ENCODE results near the gene PEX14.

The PEX14 gene

GRCh38 chr1:10432910-10433700 is 41.6 kb upstream of the PEX14 start:
- 0 out of 2 replicates have a peak, but pooled peaks cover 4% of the 10 kb centered on the region for H3K36me3 ChIP-seq (ENCODE audit: insufficient read depth, low read length)
- no peaks in the 10 kb centered on the region for H3K27me3 ChIP-seq (ENCODE audit: insufficient read depth, low read length)
- H3K9me3 ChIP-seq (ENCODE audit: low read length), result no peaks in the 10 kb centered on the region
- H3F3A ChIP-seq (ENCODE audit: insufficient read depth, low read length), result no peaks in the 10 kb centered on the region
- H3K9ac ChIP-seq (ENCODE audit: low read length), result no peak overlapping the region
- no peaks in the 10 kb centered on the region for H3K79me2 ChIP-seq (ENCODE audit: insufficient read depth, low read length)
- no peak overlapping the region for H3K4me2 ChIP-seq (ENCODE audit: low read length)
- no peaks in the 10 kb centered on the region for H4K20me1 ChIP-seq (ENCODE audit: insufficient read depth, low read length)
- H3K4me1 ChIP-seq (ENCODE audit: insufficient read depth, low read length, severe bottlenecking), result peaks cover 20% of the 10 kb centered on the region
- no peaks in the 10 kb centered on the region for H3K9me2 ChIP-seq (ENCODE audit: low read depth, low read length)
- no peak overlapping the region for H3K27ac ChIP-seq (ENCODE audit: low read depth, low read length, poor library complexity, severe bottlenecking)
- TF ChIP-seq EZH2 (IDR thresholded peaks at IDR 0.05; ENCODE audit: borderline replicate concordance, low read length) (no peak), CTCF (IDR thresholded peaks at IDR 0.05; ENCODE audit: low read length) (no peak)
- no peak overlapping the region for H2AFZ ChIP-seq (ENCODE audit: low read length)
- no peak overlapping the region for H3K4me3 ChIP-seq (ENCODE audit: low read depth, low read length, poor library complexity, severe bottlenecking)

GRCh38 chr1:10433790-10434189 is 41.0 kb upstream of the PEX14 start:
- no peaks in the 10 kb centered on the region for H3K9me2 ChIP-seq (ENCODE audit: low read depth, low read length)
- H2AFZ ChIP-seq (ENCODE audit: low read length), result no peak overlapping the region
- TF ChIP-seq EZH2 (IDR thresholded peaks at IDR 0.05; ENCODE audit: borderline replicate concordance, low read length), result no peak
- TF ChIP-seq CTCF (IDR thresholded peaks at IDR 0.05; ENCODE audit: low read length), result no peak
- no peaks in the 10 kb centered on the region for H3F3A ChIP-seq (ENCODE audit: insufficient read depth, low read length)
- no peak overlapping the region for H3K4me2 ChIP-seq (ENCODE audit: low read length)
- no peaks in the 10 kb centered on the region for H3K27me3 ChIP-seq (ENCODE audit: insufficient read depth, low read length)
- no peak overlapping the region for H3K9ac ChIP-seq (ENCODE audit: low read length)
- H3K4me3 ChIP-seq (ENCODE audit: low read depth, low read length, poor library complexity, severe bottlenecking), result no peak overlapping the region
- H3K4me1 ChIP-seq (ENCODE audit: insufficient read depth, low read length, severe bottlenecking), result peaks cover 20% of the 10 kb centered on the region
- H3K27ac ChIP-seq (ENCODE audit: low read depth, low read length, poor library complexity, severe bottlenecking), result no peak overlapping the region
- H4K20me1 ChIP-seq (ENCODE audit: insufficient read depth, low read length), result no peaks in the 10 kb centered on the region
- H3K9me3 ChIP-seq (ENCODE audit: low read length), result no peaks in the 10 kb centered on the region
- no peaks in the 10 kb centered on the region for H3K79me2 ChIP-seq (ENCODE audit: insufficient read depth, low read length)
- H3K36me3 ChIP-seq (ENCODE audit: insufficient read depth, low read length), result 0 out of 2 replicates have a peak, but pooled peaks cover 4% of the 10 kb centered on the region

- Histone ChIP-seq H3K27ac (ENCODE audit: low read depth, low read length, poor library complexity, severe bottlenecking) (no peak overlapping the region), H2AFZ (ENCODE audit: low read length) (no peak overlapping the region), H3K79me2 (ENCODE audit: insufficient read depth, low read length) (no peaks in the 10 kb centered on the region), H3K36me3 (ENCODE audit: insufficient read depth, low read length) (0 out of 2 replicates have a peak, but pooled peaks cover 4% of the 10 kb centered on the region), H3K9ac (ENCODE audit: low read length) (no peak overlapping the region), H3F3A (ENCODE audit: insufficient read depth, low read length) (no peaks in the 10 kb centered on the region), H3K4me1 (ENCODE audit: insufficient read depth, low read length, severe bottlenecking) (peaks cover 19% of the 10 kb centered on the region), H3K9me3 (ENCODE audit: low read length) (no peaks in the 10 kb centered on the region), H3K9me2 (ENCODE audit: low read depth, low read length) (no peaks in the 10 kb centered on the region), H4K20me1 (ENCODE audit: insufficient read depth, low read length) (no peaks in the 10 kb centered on the region), H3K4me3 (ENCODE audit: low read depth, low read length, poor library complexity, severe bottlenecking) (no peak overlapping the region), H3K27me3 (ENCODE audit: insufficient read depth, low read length) (no peaks in the 10 kb centered on the region), H3K4me2 (ENCODE audit: low read length) (no peak overlapping the region)
- TF ChIP-seq EZH2 (IDR thresholded peaks at IDR 0.05; ENCODE audit: borderline replicate concordance, low read length), result no peak
Measured at GRCh38 chr1:10434590-10434989, 40.2 kb upstream of the PEX14 start.
